H9 (cell line): ENCODE measurements around the gene PLPP7. TPM values are rescaled to one million over a fixed set of nuclear protein-coding genes. Genes with fewer than 3 reads are reported as not detected.

Source experiments
- DNase-seq: peaks from one replicate; pipeline ENCODE4 v3.0.0-alpha.2; 2017
- H2AFZ ChIP-seq: one replicate; pipeline ENCODE4 v1.6.1; 2013; ENCODE audit warnings: mild to moderate bottlenecking, low read length, control low read depth, moderate library complexity
- H2AK5ac ChIP-seq: 2 replicates; pipeline ENCODE4 v1.6.1; 2013; ENCODE audit warnings: low read length, control low read depth, mixed read lengths; ENCODE audit not compliant: insufficient read length
- H2BK120ac ChIP-seq: one replicate; pipeline ENCODE4 v1.6.1; 2013; ENCODE audit warnings: low read depth, mild to moderate bottlenecking, low read length, control low read depth, inconsistent platforms; ENCODE audit not compliant: poor library complexity, severe bottlenecking
- H2BK12ac ChIP-seq: 2 replicates; pipeline ENCODE4 v1.6.1; 2013; ENCODE audit warnings: low read length, control low read depth, mixed read lengths, low read depth; ENCODE audit not compliant: insufficient read length
- H2BK15ac ChIP-seq: 2 replicates; pipeline ENCODE4 v1.6.1; 2013; ENCODE audit warnings: low read depth, low read length, control low read depth
- H2BK20ac ChIP-seq: one replicate; pipeline ENCODE4 v1.6.1; 2013; ENCODE audit warnings: low read depth, mild to moderate bottlenecking, low read length, control low read depth, inconsistent platforms; ENCODE audit not compliant: poor library complexity, severe bottlenecking
- H2BK5ac ChIP-seq: 2 replicates; pipeline ENCODE4 v1.6.1; 2013; ENCODE audit warnings: low read length, control low read depth, mixed read lengths; ENCODE audit not compliant: insufficient read length
- H3K14ac ChIP-seq: 2 replicates; pipeline ENCODE4 v1.6.1; 2013; ENCODE audit warnings: low read length, control low read depth; ENCODE audit not compliant: insufficient read depth
- H3K18ac ChIP-seq: 2 replicates; pipeline ENCODE4 v1.6.1; 2013; ENCODE audit warnings: low read depth, mild to moderate bottlenecking, mixed read lengths, low read length, control low read depth; ENCODE audit not compliant: insufficient read length
- H3K23ac ChIP-seq: 2 replicates; pipeline ENCODE4 v1.6.1; 2013; ENCODE audit warnings: low read length, control low read depth, mixed read lengths, low read depth; ENCODE audit not compliant: insufficient read length
- H3K23me2 ChIP-seq: 2 replicates; pipeline ENCODE4 v1.6.1; 2013; ENCODE audit warnings: low read depth, mild to moderate bottlenecking, mixed read lengths, low read length, control low read depth; ENCODE audit not compliant: insufficient read length, poor library complexity, severe bottlenecking
- H3K27ac ChIP-seq: 2 replicates; pipeline ENCODE4 v1.5.1; 2013; ENCODE audit warnings: low read length, control low read depth, mixed read lengths, low read depth; ENCODE audit not compliant: insufficient read length
- H3K27me3 ChIP-seq: 2 replicates; pipeline ENCODE4 v1.6.1; 2013; ENCODE audit warnings: low read length, control low read depth, inconsistent platforms; ENCODE audit not compliant: insufficient read depth
- H3K4ac ChIP-seq: 2 replicates; pipeline ENCODE4 v1.6.1; 2013; ENCODE audit warnings: low read depth, mild to moderate bottlenecking, control low read depth, inconsistent platforms, low read length, moderate library complexity
- H3K4me1 ChIP-seq: 2 replicates; pipeline ENCODE4 v1.6.1; 2013; ENCODE audit warnings: low read length, control low read depth, inconsistent platforms; ENCODE audit not compliant: insufficient read depth
- H3K4me2 ChIP-seq: 2 replicates; pipeline ENCODE4 v1.6.1; 2013; ENCODE audit warnings: low read length, control low read depth, mixed read lengths; ENCODE audit not compliant: insufficient read length, insufficient read depth
- H3K56ac ChIP-seq: 2 replicates; pipeline ENCODE4 v1.6.1; 2013; ENCODE audit warnings: low read depth, mild to moderate bottlenecking, mixed read lengths, low read length, control low read depth; ENCODE audit not compliant: insufficient read length
- H3K79me1 ChIP-seq: 2 replicates; pipeline ENCODE4 v1.6.1; 2013; ENCODE audit warnings: low read depth, mild to moderate bottlenecking, moderate library complexity, low read length, control low read depth, inconsistent platforms; ENCODE audit not compliant: insufficient read depth, poor library complexity, severe bottlenecking
- H3K79me2 ChIP-seq: 2 replicates; pipeline ENCODE4 v1.6.1; 2013; ENCODE audit warnings: low read length, control low read depth, inconsistent platforms; ENCODE audit not compliant: insufficient read depth
- H3K9ac ChIP-seq: 2 replicates; pipeline ENCODE4 v1.6.1; 2013; ENCODE audit warnings: low read length, control low read depth, mixed read lengths; ENCODE audit not compliant: insufficient read length; ENCODE audit errors: extremely low read depth
- H3K9me3 ChIP-seq: one replicate; pipeline ENCODE4 v1.6.1; 2013; ENCODE audit warnings: low read depth, low read length, inconsistent platforms; ENCODE audit not compliant: control insufficient read depth
- H3T11ph ChIP-seq: one replicate; pipeline ENCODE4 v1.6.1; 2013; ENCODE audit warnings: mild to moderate bottlenecking, low read length, control low read depth, inconsistent platforms
- H4K20me1 ChIP-seq: one replicate; pipeline ENCODE4 v1.6.1; 2013; ENCODE audit not compliant: control insufficient read depth, insufficient read length, insufficient read depth
- H4K5ac ChIP-seq: 2 replicates; pipeline ENCODE4 v1.6.1; 2013; ENCODE audit warnings: low read depth, mild to moderate bottlenecking, mixed read lengths, low read length, control low read depth; ENCODE audit not compliant: insufficient read length
- H4K8ac ChIP-seq: replicated peaks from 2 replicates; pipeline ENCODE4 v1.6.1; 2013; ENCODE audit warnings: low read length, control low read depth, mixed read lengths, low read depth; ENCODE audit not compliant: insufficient read length
- H4K91ac ChIP-seq: 2 replicates; pipeline ENCODE4 v1.6.1; 2013; ENCODE audit warnings: low read depth, mild to moderate bottlenecking, moderate library complexity, mixed read lengths, low read length, control low read depth; ENCODE audit not compliant: insufficient read length
- H3K27ac Mint-ChIP-seq, 3 experiments: 2 replicates in 2 of 3; 3 replicates in 1 of 3; pipeline ENCODE4 v1.8.0; 2020 to 2021; ENCODE audit warnings: mixed read lengths in 3 of 3, mild to moderate bottlenecking in 1 of 3, moderate library complexity in 1 of 3
- H3K27me3 Mint-ChIP-seq: 2 replicates; pipeline ENCODE4 v1.8.0; 2021; ENCODE audit warnings: low read depth, mild to moderate bottlenecking, moderate library complexity, mixed read lengths
- H3K36me3 Mint-ChIP-seq, 3 experiments: 2 replicates in 2 of 3; 3 replicates in 1 of 3; pipeline ENCODE4 v1.8.0; 2020 to 2021; ENCODE audit warnings: low read depth in 3 of 3, mixed read lengths in 3 of 3; ENCODE audit not compliant: insufficient read depth in 1 of 3
- H3K4me1 Mint-ChIP-seq, 2 experiments: 2 replicates each; pipeline ENCODE4 v1.8.0; 2020; ENCODE audit warnings: mixed read lengths in 2 of 2
- H3K4me3 Mint-ChIP-seq, 2 experiments: 2 replicates in 1 of 2; 3 replicates in 1 of 2; pipeline ENCODE4 v1.8.0; 2020 to 2021; ENCODE audit warnings: mild to moderate bottlenecking in 2 of 2, mixed read lengths in 2 of 2, moderate library complexity in 1 of 2
- H3K9me3 Mint-ChIP-seq, 2 experiments: 2 replicates in 1 of 2; 3 replicates in 1 of 2; pipeline ENCODE4 v1.8.0; 2020; ENCODE audit warnings: mild to moderate bottlenecking in 2 of 2, mixed read lengths in 2 of 2, moderate library complexity in 1 of 2
- CTCF ChIP-seq: fragments of 200-600 bp; sonication (generic); conservative IDR thresholded peaks from 3 replicates; pipeline ENCODE4 v1.8.0; 2021; ENCODE audit warnings: antibody characterized with exemption, mild to moderate bottlenecking
- WGBS: extraction: QIAGEN DNeasy Blood & Tissue Kit; methylation state at CpG from one replicate; pipeline ENCODE4 v1.1.7; 2013; ENCODE audit warnings: missing lambda C conversion rate, low lambda C conversion rate, mixed read lengths; ENCODE audit not compliant: insufficient read length; ENCODE audit errors: extremely low coverage; 5-methylcytosine and 5-hydroxymethylcytosine counted together
- total RNA-seq: library from RNA; stranded (reverse); gene quantifications from 2 replicates; pipeline ENCODE4 v1.2.1, GENCODE V29; 2021

PLPP7 gene
- total RNA-seq, 1 experiment from 2014 or later: 1.9 TPM

DNA sequence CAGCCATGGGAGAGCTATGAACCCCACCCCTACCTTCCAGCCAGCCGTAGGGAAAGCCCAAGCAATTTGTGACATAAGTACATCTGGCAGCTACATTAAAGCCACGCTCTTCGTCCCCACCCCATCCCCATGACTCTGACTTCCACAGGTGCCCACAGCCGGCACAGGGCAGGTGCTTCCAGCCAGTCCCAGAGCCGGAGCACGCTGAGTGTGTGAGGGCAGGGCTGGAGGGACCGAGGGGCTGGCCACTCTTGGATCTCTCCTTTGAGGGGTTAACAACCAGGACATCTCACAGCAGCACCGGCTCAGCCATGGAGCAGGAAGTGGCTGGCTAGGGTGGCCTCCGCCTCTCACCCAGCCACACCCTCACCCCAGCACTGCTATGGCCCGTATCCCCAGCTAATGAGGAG lies 10.8 kb upstream of the PLPP7 start:
- no peak for TF ChIP-seq CTCF
- Histone ChIP-seq H3K4me2 (peak overlapping the region; percentile 10), H2BK15ac (no peak overlapping the region), H3K79me2 (no peaks in the 10 kb centered on the region), H2BK20ac (no peak overlapping the region), H3K4ac (no peak overlapping the region), H3K56ac (no peak overlapping the region), H3K27me3 (peaks cover 10% of the 10 kb centered on the region; the same call in 1 of the 2 replicates), H3K18ac (no peak overlapping the region), H3K9me3 (no peaks in the 10 kb centered on the region), H3T11ph (no peak overlapping the region), H2BK12ac (no peak overlapping the region), H3K23me2 (peaks cover 9% of the 10 kb centered on the region), H3K27ac (no peak overlapping the region), H4K20me1 (peaks cover 6% of the 10 kb centered on the region), H3K14ac (no peak overlapping the region; the same call in 1 of the 2 replicates), H2AFZ (no peak overlapping the region), H2BK120ac (no peak overlapping the region), H3K23ac (no peak overlapping the region), H4K8ac (no peak overlapping the region), H4K5ac (no peak overlapping the region), H3K79me1 (no peaks in the 10 kb centered on the region), H3K9ac (no peak overlapping the region), H3K4me1 (peaks cover 3% of the 10 kb centered on the region; the same call in 1 of the 2 replicates), H2AK5ac (no peak overlapping the region), H2BK5ac (no peak overlapping the region), H4K91ac (no peak overlapping the region)
- peaks cover 26 to 41% of the 10 kb centered on the region in 2 experiments for H3K4me1 Mint-ChIP-seq
- DNase-seq: no peak
- peak overlapping the region in 1 of 2 experiments; percentile 58; a peak in 1 of 5 replicates for H3K4me3 Mint-ChIP-seq
- peaks cover 59% of the 10 kb centered on the region for H3K27me3 Mint-ChIP-seq
- no peaks in the 10 kb centered on the region; a peak in 1 of 5 replicates for H3K9me3 Mint-ChIP-seq
- H3K27ac Mint-ChIP-seq: no peak overlapping the region
- no CpG with 5 or more reads among the region's 10 CpGs for WGBS
- H3K36me3 Mint-ChIP-seq: no peaks in the 10 kb centered on the region; a peak in 1 of 7 replicates
